Liver (tissue), 9 donors: ENCODE data around the gene CHMP4A. TPM values are rescaled to one million over a fixed set of nuclear protein-coding genes. Genes with fewer than 3 reads are reported as not detected.

Source experiments
- DNase-seq: peaks from one replicate; pipeline ENCODE4 v3.0.0-alpha.2; 2017; ENCODE audit warnings: low spot score
- H3K27ac ChIP-seq, 2 donors: one replicate each; pipeline ENCODE4 v1.7.0; 2013; ENCODE audit warnings: inconsistent platforms in 2 of 2, low read length in 2 of 2, control low read depth in 1 of 2, low read depth in 1 of 2, mild to moderate bottlenecking in 1 of 2
- H3K27me3 ChIP-seq, 4 donors: one replicate each; pipeline versions ENCODE4 v1.6.1 to v1.7.0; 2013; ENCODE audit warnings: low read length in 3 of 4, inconsistent platforms in 1 of 4, mild to moderate bottlenecking in 1 of 4, moderate library complexity in 1 of 4; ENCODE audit not compliant: control insufficient read depth in 4 of 4, insufficient read depth in 4 of 4
- H3K36me3 ChIP-seq, 4 donors: one replicate each; pipeline versions ENCODE4 v1.6.1 to v1.7.0; 2013; ENCODE audit warnings: low read length in 3 of 4, mild to moderate bottlenecking in 3 of 4, low read depth in 1 of 4, moderate library complexity in 1 of 4; ENCODE audit not compliant: control insufficient read depth in 4 of 4, insufficient read depth in 3 of 4
- H3K4me1 ChIP-seq, 4 donors: one replicate each; pipeline versions ENCODE4 v1.6.1 to v1.7.0; 2013; ENCODE audit warnings: low read length in 3 of 4, mild to moderate bottlenecking in 3 of 4, moderate library complexity in 1 of 4; ENCODE audit not compliant: control insufficient read depth in 4 of 4, insufficient read depth in 4 of 4
- H3K4me3 ChIP-seq, 3 donors: one replicate each; pipeline versions ENCODE4 v1.6.1 to v1.7.0; 2013; ENCODE audit warnings: low read length in 3 of 3, control low read depth in 1 of 3, low read depth in 1 of 3, mild to moderate bottlenecking in 1 of 3
- H3K9ac ChIP-seq, 2 donors: one replicate each; pipeline ENCODE4 v1.7.0; 2013; ENCODE audit warnings: low read length in 2 of 2, mild to moderate bottlenecking in 2 of 2, moderate library complexity in 2 of 2, control low read depth in 1 of 2, low read depth in 1 of 2
- H3K9me3 ChIP-seq, 4 donors: one replicate each; pipeline versions ENCODE4 v1.6.1 to v1.7.0; 2013; ENCODE audit warnings: low read length in 3 of 4; ENCODE audit not compliant: control insufficient read depth in 4 of 4
- EGR1 ChIP-seq, 2 donors: IDR thresholded peaks; 2 replicates each; pipeline ENCODE4 v1.6.1; 2016 to 2018; ENCODE audit warnings: antibody characterized with exemption in 2 of 2, low read depth in 2 of 2
- GABPA ChIP-seq, 2 donors: IDR thresholded peaks in 1 of 2; conservative IDR thresholded peaks in 1 of 2; 2 replicates each; pipeline ENCODE4 v1.6.1; 2016; ENCODE audit warnings: antibody characterized with exemption in 2 of 2, mild to moderate bottlenecking in 1 of 2, moderate library complexity in 1 of 2
- HNF4A ChIP-seq, 2 donors: conservative IDR thresholded peaks; 2 replicates each; pipeline ENCODE4 v1.6.1; 2016; ENCODE audit warnings: antibody characterized with exemption in 2 of 2, mild to moderate bottlenecking in 2 of 2
- JUND ChIP-seq, 2 donors: IDR thresholded peaks; 2 replicates each; pipeline ENCODE4 v1.6.1; 2016; ENCODE audit warnings: antibody characterized with exemption in 2 of 2
- RAD21 ChIP-seq, 2 donors: IDR thresholded peaks; 2 replicates each; pipeline ENCODE4 v1.6.1; 2016; ENCODE audit warnings: antibody characterized with exemption in 2 of 2, mild to moderate bottlenecking in 2 of 2
- SP1 ChIP-seq: IDR thresholded peaks from 2 replicates; pipeline ENCODE4 v1.6.1; 2018; ENCODE audit warnings: antibody characterized with exemption, mild to moderate bottlenecking
- TAF1 ChIP-seq: conservative IDR thresholded peaks from 2 replicates; pipeline ENCODE4 v1.6.1; 2016; ENCODE audit warnings: antibody characterized with exemption, mild to moderate bottlenecking
- WGBS: extraction: QIAGEN DNeasy Blood & Tissue Kit; methylation state at CpG from one replicate; pipeline ENCODE4 v1.1.7; 2013; 5-methylcytosine and 5-hydroxymethylcytosine counted together
- polyA plus RNA-seq, 2 donors: library from polyadenylated mRNA; stranded (reverse) in 1 of 2; unstranded in 1 of 2; fragments of 200-250 nt in 1 of 2; fragments of >200 nt in 1 of 2; fragmentation: Nextera tagmentation in 1 of 2; extraction: Ambion mirVana in 1 of 2; gene quantifications; one replicate each; pipeline versions ENCODE4 v1.2.1 to v1.2.3, GENCODE V29; 2013 to 2015
- total RNA-seq, 2 donors: library from RNA; depleted of rRNA; stranded (reverse); fragments of >200 nt; gene quantifications; one replicate each; pipeline ENCODE4 v1.2.3, GENCODE V29; 2014
- TF ChIP-seq, protein P1 (sequence below): IDR thresholded peaks from 2 replicates; pipeline ENCODE4 v1.6.1; 2016; ENCODE audit warnings: antibody characterized with exemption
- TF ChIP-seq, protein P2 (sequence below): IDR thresholded peaks from 2 replicates; pipeline ENCODE4 v1.6.1; 2016; ENCODE audit warnings: antibody characterized with exemption, mild to moderate bottlenecking
- donor health status: healthy.
- donor health status: healthy.
- donor health status: healthy.
- donor health status: healthy.
- donor health status: healthy.

Gene CHMP4A
- total and polyA plus RNA-seq, 4 donors, result 14.6 to 38.7 (median 28.0) TPM

DNA sequence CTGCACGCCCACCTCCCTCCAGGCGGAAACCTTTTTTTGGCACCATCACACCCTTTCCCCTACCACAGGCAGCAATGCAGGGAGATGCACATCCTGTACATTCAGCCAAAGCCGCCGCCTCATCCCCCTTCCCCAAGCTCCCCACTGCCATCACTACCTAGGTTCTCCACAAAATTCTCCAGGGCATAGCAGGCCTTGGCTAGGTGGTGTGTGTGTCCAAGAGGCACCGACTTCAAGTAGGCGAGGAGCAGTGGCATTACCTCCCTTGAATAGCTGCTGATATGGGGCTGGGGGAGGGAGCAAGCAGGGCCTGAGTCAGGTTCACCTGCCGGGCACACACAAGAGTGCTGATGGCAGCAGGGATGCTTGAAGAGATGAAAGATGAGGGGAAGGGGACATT, 28.3 kb downstream of the CHMP4A start:
- Histone ChIP-seq H3K9ac (no peak overlapping the region), H3K4me1 (peaks cover 5 to 26% (median 14%) of the 10 kb centered on the region in 4 donors), H3K36me3 (peaks cover 15 to 61% (median 21%) of the 10 kb centered on the region in 4 donors), H3K4me3 (no peak overlapping the region), H3K27ac (no peak overlapping the region), H3K27me3 (no peaks in the 10 kb centered on the region), H3K9me3 (no peaks in the 10 kb centered on the region)
- TF ChIP-seq, protein P1, sequence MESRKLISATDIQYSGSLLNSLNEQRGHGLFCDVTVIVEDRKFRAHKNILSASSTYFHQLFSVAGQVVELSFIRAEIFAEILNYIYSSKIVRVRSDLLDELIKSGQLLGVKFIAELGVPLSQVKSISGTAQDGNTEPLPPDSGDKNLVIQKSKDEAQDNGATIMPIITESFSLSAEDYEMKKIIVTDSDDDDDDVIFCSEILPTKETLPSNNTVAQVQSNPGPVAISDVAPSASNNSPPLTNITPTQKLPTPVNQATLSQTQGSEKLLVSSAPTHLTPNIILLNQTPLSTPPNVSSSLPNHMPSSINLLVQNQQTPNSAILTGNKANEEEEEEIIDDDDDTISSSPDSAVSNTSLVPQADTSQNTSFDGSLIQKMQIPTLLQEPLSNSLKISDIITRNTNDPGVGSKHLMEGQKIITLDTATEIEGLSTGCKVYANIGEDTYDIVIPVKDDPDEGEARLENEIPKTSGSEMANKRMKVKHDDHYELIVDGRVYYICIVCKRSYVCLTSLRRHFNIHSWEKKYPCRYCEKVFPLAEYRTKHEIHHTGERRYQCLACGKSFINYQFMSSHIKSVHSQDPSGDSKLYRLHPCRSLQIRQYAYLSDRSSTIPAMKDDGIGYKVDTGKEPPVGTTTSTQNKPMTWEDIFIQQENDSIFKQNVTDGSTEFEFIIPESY, result no peak
- no peak for DNase-seq
- WGBS, result 95% methylated on average over 7 of the region's 7 CpGs

DNA sequence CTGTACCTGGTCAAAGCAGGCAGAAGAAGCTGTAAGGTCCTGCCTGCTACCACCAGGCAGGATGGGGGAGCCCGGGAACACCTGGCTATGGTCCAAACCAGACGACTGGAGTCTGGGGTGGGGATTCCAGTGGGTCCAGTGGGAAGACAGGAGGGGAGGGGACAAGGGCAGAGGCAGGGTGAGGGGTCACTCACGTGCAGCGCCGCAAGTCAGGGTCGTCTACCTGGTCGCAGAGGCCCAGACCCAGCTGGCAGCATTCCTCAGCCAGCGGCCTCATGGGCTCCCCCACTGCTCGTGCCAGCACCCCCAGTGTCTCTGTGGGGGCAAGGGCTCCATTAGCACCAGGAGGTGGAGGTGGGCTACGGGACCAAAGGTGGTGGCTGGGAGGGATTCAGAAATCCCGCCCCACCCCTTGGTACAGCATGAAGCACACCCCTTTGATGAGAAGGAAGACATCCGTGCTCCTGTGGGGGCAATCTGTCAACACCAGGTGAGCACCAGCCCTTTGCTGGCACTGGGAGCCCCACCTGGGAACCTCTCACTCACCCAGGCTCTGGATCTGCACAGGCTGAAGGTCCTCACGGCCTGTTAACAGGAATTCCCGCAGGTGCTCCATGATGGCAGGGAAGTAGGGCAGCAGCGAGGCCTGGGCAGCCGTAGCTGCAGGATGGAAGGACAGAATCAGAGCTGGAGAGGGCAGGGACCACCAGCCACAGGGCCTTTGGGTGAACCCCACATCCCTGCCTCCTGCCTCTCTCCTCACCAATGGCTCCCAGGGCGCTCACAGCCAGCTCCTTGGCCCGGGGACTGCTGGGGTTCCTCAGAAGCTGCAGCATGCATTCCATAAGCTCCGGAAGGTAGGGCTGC, 29.0 kb downstream of the CHMP4A start:
- H3K36me3 ChIP-seq, result peaks cover 15 to 62% (median 21%) of the 10 kb centered on the region in 4 donors
- peaks cover 5 to 30% (median 19%) of the 10 kb centered on the region in 4 donors for H3K4me1 ChIP-seq
- H3K9me3 ChIP-seq, result no peaks in the 10 kb centered on the region
- no peak overlapping the region for H3K27ac ChIP-seq
- WGBS, result 94% methylated on average over 19 of the region's 19 CpGs
- H3K9ac ChIP-seq, result no peak overlapping the region
- DNase-seq, result no peak
- TF ChIP-seq JUND (IDR thresholded peaks at IDR 0.05), result no peak
- TF ChIP-seq, protein P1, result no peak
- no peak overlapping the region for H3K4me3 ChIP-seq
- H3K27me3 ChIP-seq, result no peaks in the 10 kb centered on the region

DNA sequence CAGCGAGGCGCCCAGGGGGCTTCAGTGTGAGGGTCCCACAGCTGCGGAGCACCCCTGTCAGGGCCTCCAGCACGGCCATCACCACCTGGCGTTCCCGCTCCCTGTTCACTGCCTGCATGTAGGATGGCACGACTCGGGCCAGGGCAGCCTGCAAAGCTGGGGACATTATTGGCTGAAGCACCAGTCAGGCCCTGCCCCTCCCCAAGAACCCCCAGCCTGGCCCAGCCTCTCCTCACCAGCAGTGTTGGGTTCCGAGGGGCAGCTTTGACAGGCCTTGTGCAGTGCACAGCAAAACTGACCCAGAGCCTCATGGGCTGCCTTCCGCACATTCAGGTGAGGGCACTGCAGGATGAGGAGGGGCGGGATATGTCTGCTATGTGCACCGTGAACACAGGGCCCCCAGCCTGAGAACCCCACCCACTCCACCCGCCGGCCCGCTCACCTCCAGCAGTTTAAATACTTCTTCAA, 30.2 kb downstream of the CHMP4A start:
- TF ChIP-seq SP1, result no peak
- no peak for DNase-seq
- peaks cover 15 to 74% (median 24%) of the 10 kb centered on the region in 4 donors for H3K36me3 ChIP-seq
- H3K9me3 ChIP-seq, result no peaks in the 10 kb centered on the region
- H3K4me1 ChIP-seq, result peaks cover 3 to 30% (median 19%) of the 10 kb centered on the region in 4 donors
- no peaks in the 10 kb centered on the region for H3K27me3 ChIP-seq
- H3K9ac ChIP-seq, result no peak overlapping the region
- H3K4me3 ChIP-seq, result no peak overlapping the region
- 95% methylated on average over 15 of the region's 15 CpGs for WGBS
- no peak overlapping the region for H3K27ac ChIP-seq

DNA sequence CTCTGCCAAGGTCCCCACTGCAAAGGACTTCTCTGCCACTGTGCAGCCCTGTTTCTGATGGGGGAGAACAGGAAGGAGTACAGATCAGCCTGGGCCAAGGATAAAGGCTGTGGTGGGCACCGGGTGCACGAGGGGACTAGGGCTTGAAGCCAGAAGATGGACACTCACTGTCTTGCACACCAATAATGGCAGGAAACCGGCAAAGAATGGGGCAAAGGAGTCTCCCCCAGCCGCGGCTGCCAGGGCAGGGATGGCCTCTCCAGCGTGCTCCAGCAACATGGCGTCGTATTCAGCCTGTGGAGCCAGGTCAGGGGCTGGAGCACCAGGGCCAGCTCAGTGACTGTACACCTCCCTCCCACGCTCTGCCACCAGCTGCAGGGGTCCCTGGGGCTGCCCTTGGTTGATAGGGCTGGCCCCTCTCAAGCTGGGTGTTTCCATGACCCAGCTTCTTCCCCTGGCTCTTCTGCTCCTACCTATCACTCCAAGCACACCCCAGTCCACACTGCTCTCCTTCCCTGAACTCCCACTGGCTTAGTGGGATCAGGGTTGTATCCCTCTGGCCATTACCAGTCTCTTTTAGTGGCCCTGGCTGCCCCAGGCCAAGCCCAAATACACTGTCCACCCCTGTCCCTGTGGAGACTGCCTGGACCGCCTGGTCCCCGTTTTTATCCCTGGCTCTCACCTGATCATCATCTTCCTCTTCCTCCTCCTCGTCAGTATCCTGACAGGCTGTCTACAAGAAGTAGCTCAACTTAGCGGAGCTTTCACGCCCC, 31.0 kb downstream of the CHMP4A start:
- no peaks in the 10 kb centered on the region for H3K9me3 ChIP-seq
- H3K4me3 ChIP-seq, result no peak overlapping the region
- DNase-seq, result no peak
- no peak overlapping the region for H3K27ac ChIP-seq
- H3K27me3 ChIP-seq, result no peaks in the 10 kb centered on the region
- H3K36me3 ChIP-seq, result peaks cover 17 to 81% (median 26%) of the 10 kb centered on the region in 4 donors
- WGBS, result 93% methylated on average over 14 of the region's 14 CpGs
- H3K4me1 ChIP-seq, result peaks cover 0 to 23% (median 14%) of the 10 kb centered on the region in 4 donors
- H3K9ac ChIP-seq, result no peak overlapping the region
- TF ChIP-seq EGR1 (IDR thresholded peaks at IDR 0.05; ENCODE audit: low read depth in 2 of 2) (no peak), RAD21 (IDR thresholded peaks at IDR 0.05) (no peak), GABPA (IDR thresholded peaks at IDR 0.05 in 1 of 2, conservative IDR thresholded peaks at IDR 0.05 in 1 of 2) (no peak), HNF4A (conservative IDR thresholded peaks at IDR 0.05) (no peak), TAF1 (no peak), SP1 (no peak), JUND (IDR thresholded peaks at IDR 0.05) (no peak)
- TF ChIP-seq, protein P2, sequence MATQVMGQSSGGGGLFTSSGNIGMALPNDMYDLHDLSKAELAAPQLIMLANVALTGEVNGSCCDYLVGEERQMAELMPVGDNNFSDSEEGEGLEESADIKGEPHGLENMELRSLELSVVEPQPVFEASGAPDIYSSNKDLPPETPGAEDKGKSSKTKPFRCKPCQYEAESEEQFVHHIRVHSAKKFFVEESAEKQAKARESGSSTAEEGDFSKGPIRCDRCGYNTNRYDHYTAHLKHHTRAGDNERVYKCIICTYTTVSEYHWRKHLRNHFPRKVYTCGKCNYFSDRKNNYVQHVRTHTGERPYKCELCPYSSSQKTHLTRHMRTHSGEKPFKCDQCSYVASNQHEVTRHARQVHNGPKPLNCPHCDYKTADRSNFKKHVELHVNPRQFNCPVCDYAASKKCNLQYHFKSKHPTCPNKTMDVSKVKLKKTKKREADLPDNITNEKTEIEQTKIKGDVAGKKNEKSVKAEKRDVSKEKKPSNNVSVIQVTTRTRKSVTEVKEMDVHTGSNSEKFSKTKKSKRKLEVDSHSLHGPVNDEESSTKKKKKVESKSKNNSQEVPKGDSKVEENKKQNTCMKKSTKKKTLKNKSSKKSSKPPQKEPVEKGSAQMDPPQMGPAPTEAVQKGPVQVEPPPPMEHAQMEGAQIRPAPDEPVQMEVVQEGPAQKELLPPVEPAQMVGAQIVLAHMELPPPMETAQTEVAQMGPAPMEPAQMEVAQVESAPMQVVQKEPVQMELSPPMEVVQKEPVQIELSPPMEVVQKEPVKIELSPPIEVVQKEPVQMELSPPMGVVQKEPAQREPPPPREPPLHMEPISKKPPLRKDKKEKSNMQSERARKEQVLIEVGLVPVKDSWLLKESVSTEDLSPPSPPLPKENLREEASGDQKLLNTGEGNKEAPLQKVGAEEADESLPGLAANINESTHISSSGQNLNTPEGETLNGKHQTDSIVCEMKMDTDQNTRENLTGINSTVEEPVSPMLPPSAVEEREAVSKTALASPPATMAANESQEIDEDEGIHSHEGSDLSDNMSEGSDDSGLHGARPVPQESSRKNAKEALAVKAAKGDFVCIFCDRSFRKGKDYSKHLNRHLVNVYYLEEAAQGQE, result no peak
